Measurements from ENCODE around the gene TOR1AIP2. TPM values are rescaled to one million over a fixed set of nuclear protein-coding genes. Genes with fewer than 3 reads are reported as not detected.

TOR1AIP2 gene
- total and polyA plus RNA-seq, 10 of the 15 experiments (the other 5 are each of a cell fraction or from before 2014, with no cell fraction given) = 5.3 to 38.9 (median 15.4) TPM

DNA sequence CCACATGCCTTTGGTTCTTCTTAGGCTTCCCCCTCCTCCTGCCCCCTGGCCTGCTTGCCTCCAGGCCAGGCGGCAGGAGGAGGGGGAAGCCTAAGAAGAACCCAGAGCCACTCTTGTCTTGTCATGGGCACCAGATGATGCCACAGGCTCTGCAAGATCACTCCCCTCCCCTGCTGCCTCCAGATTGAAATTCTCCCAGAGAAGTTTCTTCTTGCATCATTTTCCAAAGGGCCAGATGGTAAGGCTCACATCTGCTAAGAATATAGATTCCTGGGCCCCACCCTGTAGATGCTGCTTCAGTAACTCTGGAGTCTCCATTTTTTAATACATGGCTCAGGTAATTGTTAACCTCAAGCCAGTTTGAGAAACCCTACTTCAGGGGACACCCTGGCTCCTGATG lies 73.7 kb downstream of the TOR1AIP2 start:
- no peak overlapping the region for H3K4me3 ChIP-seq
- ATAC-seq = no peak
- no peak overlapping the region for H3K9ac ChIP-seq (ENCODE audit: control insufficient read depth, insufficient read depth, low read length)
- no peaks in the 10 kb centered on the region for H3K36me3 ChIP-seq (ENCODE audit: control insufficient read depth in 2 of 2, insufficient read depth in 2 of 2, low read length in 1 of 2)
- no TSS peak for BruUV-seq (replicated peaks)
- POLR2A ChIA-PET = no interaction called here
- no peaks in the 10 kb centered on the region; the same call in 1 of the 2 replicates for H3K4me1 ChIP-seq (ENCODE audit: control insufficient read depth, insufficient read depth, low read length)
- intact Hi-C loops (cut with micrococcal nuclease; ENCODE audit: unreplicated experiment) (no loop called here), in situ Hi-C loops (cut with MboI) (loop anchor here (25.0 kb wide), 1 partner anchor 717 kb away; the partner anchor contains the start of gene TOR3A)
- CTCF ChIA-PET = interaction anchor here (2.5 to 19.2 kb wide), 2 partner anchors 11 to 95 kb away, joined by 22 to 938 read pairs; no protein-coding TSS in a partner anchor
- DNase-seq (ENCODE audit: low read depth, low spot score) = no peak
- 0% methylated on average over 1 of the region's 1 CpG for WGBS (ENCODE audit: insufficient coverage, insufficient replicate concordance, low lambda C conversion rate, missing lambda C conversion rate)
- no peaks in the 10 kb centered on the region for H3K27me3 ChIP-seq (replicated peaks in 1 of 2; ENCODE audit: control insufficient read depth in 2 of 2, insufficient read depth in 2 of 2, low read length in 1 of 2)
- RAD21 ChIA-PET (ENCODE audit: unreplicated experiment) = interaction anchor here (13.1 kb wide), 1 partner anchor 98 kb away, joined by 474 read pairs; no protein-coding TSS in a partner anchor
- TF ChIP-seq KDM1A (IDR thresholded peaks at IDR 0.05; ENCODE audit: borderline replicate concordance) = no peak
- no peak overlapping the region for H3K27ac ChIP-seq (ENCODE audit: control insufficient read depth, insufficient read depth)
- no peaks in the 10 kb centered on the region for H4K20me1 ChIP-seq (ENCODE audit: control insufficient read depth, insufficient read depth)
- no peak overlapping the region for H3K4me2 ChIP-seq (ENCODE audit: control insufficient read depth, insufficient read depth)
- no peak for FAIRE-seq
- H2AFZ ChIP-seq (ENCODE audit: control insufficient read depth, low read depth, low read length) = no peak overlapping the region
- SMC1A ChIA-PET (ENCODE audit: uncharacterized antibody, unreplicated experiment) = no interaction called here
- no peaks in the 10 kb centered on the region for H3K9me3 ChIP-seq (replicated peaks; ENCODE audit: control insufficient read depth, insufficient read depth, low read length)
- no peaks in the 10 kb centered on the region for H3K79me2 ChIP-seq (ENCODE audit: control insufficient read depth, insufficient read depth, low read length)

- H3K4me2 ChIP-seq (ENCODE audit: control insufficient read depth, insufficient read depth) = no peak overlapping the region
- no peaks in the 10 kb centered on the region for H3K79me2 ChIP-seq (ENCODE audit: control insufficient read depth, insufficient read depth, low read length)
- RAD21 ChIA-PET (ENCODE audit: unreplicated experiment) = no interaction called here
- H3K36me3 ChIP-seq (ENCODE audit: control insufficient read depth in 2 of 2, insufficient read depth in 2 of 2, low read length in 1 of 2) = no peaks in the 10 kb centered on the region
- POLR2A ChIA-PET = no interaction called here
- no peak overlapping the region for H3K9ac ChIP-seq (ENCODE audit: control insufficient read depth, insufficient read depth, low read length)
- no peak for DNase-seq (ENCODE audit: low read depth, low spot score)
- H3K4me3 ChIP-seq = no peak overlapping the region
- no TSS peak for BruUV-seq (replicated peaks)
- WGBS (ENCODE audit: insufficient coverage, insufficient replicate concordance, low lambda C conversion rate, missing lambda C conversion rate) = 6% methylated on average over 6 of the region's 6 CpGs
- H4K20me1 ChIP-seq (ENCODE audit: control insufficient read depth, insufficient read depth) = no peaks in the 10 kb centered on the region
- intact Hi-C loops (cut with micrococcal nuclease; ENCODE audit: unreplicated experiment) = no loop called here
- CTCF ChIA-PET = interaction anchor here (1.4 to 1.5 kb wide), 2 partner anchors 11 to 97 kb away, joined by 5 to 12 read pairs; no protein-coding TSS in a partner anchor
- TF ChIP-seq ZNF24 (IDR thresholded peaks at IDR 0.05) (no peak), SREBF2 (IDR thresholded peaks at IDR 0.05; ENCODE audit: low read length) (no peak), RELB (IDR thresholded peaks at IDR 0.05; ENCODE audit: low read depth) (no peak), MYC (IDR thresholded peaks at IDR 0.05; ENCODE audit: insufficient read depth, insufficient read length, insufficient replicate concordance, low read length, severe bottlenecking) (no peak), PAX8 (IDR thresholded peaks at IDR 0.05) (no peak), ZNF384 (IDR thresholded peaks at IDR 0.05; ENCODE audit: borderline replicate concordance, low read depth, low read length) (no peak), CREM (IDR thresholded peaks at IDR 0.05; ENCODE audit: low read depth) (no peak), ZBED1 (IDR thresholded peaks at IDR 0.05; ENCODE audit: borderline replicate concordance) (no peak), BACH1 (IDR thresholded peaks at IDR 0.05; ENCODE audit: borderline replicate concordance) (no peak)
- TF ChIP-seq, protein P1, sequence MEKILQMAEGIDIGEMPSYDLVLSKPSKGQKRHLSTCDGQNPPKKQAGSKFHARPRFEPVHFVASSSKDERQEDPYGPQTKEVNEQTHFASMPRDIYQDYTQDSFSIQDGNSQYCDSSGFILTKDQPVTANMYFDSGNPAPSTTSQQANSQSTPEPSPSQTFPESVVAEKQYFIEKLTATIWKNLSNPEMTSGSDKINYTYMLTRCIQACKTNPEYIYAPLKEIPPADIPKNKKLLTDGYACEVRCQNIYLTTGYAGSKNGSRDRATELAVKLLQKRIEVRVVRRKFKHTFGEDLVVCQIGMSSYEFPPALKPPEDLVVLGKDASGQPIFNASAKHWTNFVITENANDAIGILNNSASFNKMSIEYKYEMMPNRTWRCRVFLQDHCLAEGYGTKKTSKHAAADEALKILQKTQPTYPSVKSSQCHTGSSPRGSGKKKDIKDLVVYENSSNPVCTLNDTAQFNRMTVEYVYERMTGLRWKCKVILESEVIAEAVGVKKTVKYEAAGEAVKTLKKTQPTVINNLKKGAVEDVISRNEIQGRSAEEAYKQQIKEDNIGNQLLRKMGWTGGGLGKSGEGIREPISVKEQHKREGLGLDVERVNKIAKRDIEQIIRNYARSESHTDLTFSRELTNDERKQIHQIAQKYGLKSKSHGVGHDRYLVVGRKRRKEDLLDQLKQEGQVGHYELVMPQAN (conservative IDR thresholded peaks at IDR 0.05) = no peak
- H2AFZ ChIP-seq (ENCODE audit: control insufficient read depth, low read depth, low read length) = no peak overlapping the region
- no peak overlapping the region for H3K27ac ChIP-seq (ENCODE audit: control insufficient read depth, insufficient read depth)
- SMC1A ChIA-PET (ENCODE audit: uncharacterized antibody, unreplicated experiment) = interaction anchor here (1.8 to 1.9 kb wide), 2 partner anchors 12 to 97 kb away, joined by 5 to 6 read pairs; no protein-coding TSS in a partner anchor
- ATAC-seq = no peak
- in situ Hi-C loops (cut with MboI) = loop anchor here (25.0 kb wide), 1 partner anchor 716 kb away; the partner anchor contains the start of gene TOR3A
- no peaks in the 10 kb centered on the region for H3K9me3 ChIP-seq (replicated peaks; ENCODE audit: control insufficient read depth, insufficient read depth, low read length)
- no peak for FAIRE-seq
- H3K4me1 ChIP-seq (ENCODE audit: control insufficient read depth, insufficient read depth, low read length) = no peaks in the 10 kb centered on the region; the same call in 1 of the 2 replicates
- no peaks in the 10 kb centered on the region for H3K27me3 ChIP-seq (replicated peaks in 1 of 2; ENCODE audit: control insufficient read depth in 2 of 2, insufficient read depth in 2 of 2, low read length in 1 of 2)
These were observed 74.5 kb downstream of the TOR1AIP2 start for GRCh38 chr1:179803104-179803503.
